HCT116 (cell line): ENCODE results near the gene ATP13A3. TPM values are rescaled to one million over a fixed set of nuclear protein-coding genes. Genes with fewer than 3 reads are reported as not detected.

ENCODE experiments used
- ATAC-seq: fragments of 200-7000 bp; cut with Tn5 transposase; 2 replicates; pipeline ENCODE4 v1.9.1; 2020; ENCODE audit warnings: mild to moderate bottlenecking, moderate library complexity
- BruUV-seq: library from RNA; stranded (reverse); fragments of 400-500 nt; replicated peaks from 2 replicates; lab custom pipeline; 2021; lab: Mats Ljungman, UMichigan
- CTCF ChIA-PET: fragments of 300-600 bp; sonication (Branson Sonifier 250); formaldehyde crosslinking; loops from one replicate; lab custom pipeline; 2021; ENCODE audit warnings: antibody characterized with exemption; lab: Charles Lee
- POLR2A ChIA-PET: fragments of 300-600, 350-600 bp; sonication (Branson Sonifier 250); formaldehyde crosslinking; loops from one replicate; lab custom pipeline; 2021; ENCODE audit warnings: antibody characterized with exemption; lab: Charles Lee
- RAD21 ChIA-PET, 2 experiments: fragments of 300-600 bp; sonication (Branson Sonifier 250); formaldehyde crosslinking; loops; one replicate each; lab custom pipeline; 2023; ENCODE audit warnings: low total read pairs in 2 of 2; ENCODE audit not compliant: uncharacterized antibody in 2 of 2, unreplicated experiment in 2 of 2, low non-redundant PET in 1 of 2; lab: Charles Lee
- DNase-seq: peaks from one replicate; pipeline ENCODE4 v3.0.0-alpha.2; 2010; ENCODE audit warnings: low read depth, low spot score
- H2AFZ ChIP-seq: fragments of 200-600 bp; shearing (Covaris generic), sonication (generic); 2 replicates; pipeline ENCODE4 v1.6.1; 2017; ENCODE audit warnings: low read depth, mixed run types, mixed read lengths, antibody characterized with exemption, low read length; ENCODE audit not compliant: poor library complexity, severe bottlenecking
- H3K27ac ChIP-seq: 2 replicates; pipeline ENCODE4 v1.5.1; 2012; ENCODE audit warnings: low read depth, low read length
- H3K27me3 ChIP-seq: fragments of 200-600 bp; sonication (generic); 2 replicates; pipeline ENCODE4 v1.6.1; 2016; ENCODE audit warnings: mixed run types, low read length, mixed read lengths; ENCODE audit not compliant: insufficient read depth
- H3K36me3 ChIP-seq, 2 experiments: fragments of 200-500 bp in 1 of 2; fragments of 200-600 bp in 1 of 2; sonication (Bioruptor generic) in 1 of 2; sonication (generic) in 1 of 2; 2 replicates each; pipeline versions ENCODE4 v1.5.1 to v1.6.1; 2014 to 2016; ENCODE audit warnings: low read length in 2 of 2, inconsistent platforms in 1 of 2, mixed read lengths in 1 of 2, mixed run types in 1 of 2; ENCODE audit not compliant: insufficient read depth in 2 of 2, control insufficient read depth in 1 of 2
- H3K4me1 ChIP-seq, 2 experiments: fragments of 200-600 bp in 1 of 2; sonication (generic) in 1 of 2; 2 replicates each; pipeline versions ENCODE4 v1.5.1 to v1.6.1; 2012 to 2017; ENCODE audit warnings: low read length in 2 of 2, inconsistent platforms in 1 of 2, mild to moderate bottlenecking in 1 of 2, mixed read lengths in 1 of 2, mixed run types in 1 of 2, moderate library complexity in 1 of 2; ENCODE audit not compliant: insufficient read depth in 2 of 2, control insufficient read depth in 1 of 2
- H3K4me2 ChIP-seq: fragments of 200-600 bp; sonication (generic); 2 replicates; pipeline ENCODE4 v1.6.1; 2017; ENCODE audit warnings: mixed run types, low read length, mixed read lengths
- H3K4me3 ChIP-seq, 2 experiments: fragments of 200-600 bp in 1 of 2; sonication (generic) in 1 of 2; replicated peaks in 1 of 2; 2 replicates each; pipeline ENCODE4 v1.5.1; 2011 to 2016; ENCODE audit warnings: low read length in 2 of 2, control low read depth in 1 of 2, low read depth in 1 of 2, mild to moderate bottlenecking in 1 of 2, mixed read lengths in 1 of 2, mixed run types in 1 of 2
- H3K79me2 ChIP-seq: fragments of 200-600 bp; sonication (generic); 2 replicates; pipeline ENCODE4 v1.6.1; 2017; ENCODE audit warnings: mild to moderate bottlenecking, mixed run types, low read length, moderate library complexity, mixed read lengths; ENCODE audit not compliant: insufficient read depth
- H3K9ac ChIP-seq: fragments of 200-600 bp; sonication (generic); 2 replicates; pipeline ENCODE4 v1.6.1; 2016; ENCODE audit warnings: low read length, mixed read lengths
- H3K9me2 ChIP-seq: fragments of 200-600 bp; sonication (generic), shearing (Covaris generic); 2 replicates; pipeline ENCODE4 v1.6.1; 2017; ENCODE audit warnings: mixed run types, mild to moderate bottlenecking, moderate library complexity; ENCODE audit not compliant: insufficient read depth
- H3K9me3 ChIP-seq, 2 experiments: fragments of 200-500 bp in 1 of 2; fragments of 200-600 bp in 1 of 2; sonication (Bioruptor generic) in 1 of 2; sonication (generic) in 1 of 2; 2 replicates each; pipeline ENCODE4 v1.6.1; 2014 to 2017; ENCODE audit warnings: low read length in 2 of 2, mixed read lengths in 2 of 2, inconsistent platforms in 1 of 2, low read depth in 1 of 2, mild to moderate bottlenecking in 1 of 2, mixed run types in 1 of 2, moderate library complexity in 1 of 2; ENCODE audit not compliant: control insufficient read depth in 1 of 2, insufficient read depth in 1 of 2
- H4K20me1 ChIP-seq: fragments of 200-600 bp; sonication (generic), shearing (Covaris generic); 2 replicates; pipeline ENCODE4 v1.6.1; 2017; ENCODE audit warnings: mixed run types, mild to moderate bottlenecking, moderate library complexity; ENCODE audit not compliant: insufficient read depth
- EZH2 ChIP-seq: fragments of 200-600 bp; sonication (generic); IDR thresholded peaks from 2 replicates; pipeline ENCODE4 v1.6.1; 2017; ENCODE audit warnings: antibody characterized with exemption, mixed run types
- ZNF274 ChIP-seq: fragments of 200-500 bp; sonication (Bioruptor generic); IDR thresholded peaks from 2 replicates; pipeline ENCODE4 v1.6.1; 2014; ENCODE audit warnings: mild to moderate bottlenecking, low read depth, low read length, inconsistent platforms
- intact Hi-C: fragments of 100-400 bp; cut with micrococcal nuclease; formaldehyde crosslinking; loops from 2 replicates; pipeline ENCODE4 v1.10.0; 2022
- total RNA-seq: library from RNA; stranded (reverse); gene quantifications from one replicate; pipeline ENCODE4 v1.2.1, GENCODE V29; 2021; ENCODE audit not compliant: unreplicated experiment

The ATP13A3 gene
- total RNA-seq, 1 experiment from 2014 or later, result 139 TPM

GRCh38 chr3:194470615-194471014, 16.2 kb downstream of the ATP13A3 start:
- no TSS peak for BruUV-seq
- intact Hi-C loops, result no loop called here
- TF ChIP-seq EZH2, result no peak

GRCh38 chr3:194469977-194470376, 16.8 kb downstream of the ATP13A3 start:
- POLR2A ChIA-PET, result no interaction called here
- no peak for DNase-seq
- no peak for TF ChIP-seq ZNF274
- TF ChIP-seq, all 23 proteins: peak for 0
- no peaks in the 10 kb centered on the region for H3K36me3 ChIP-seq
- H3K9ac ChIP-seq, result no peak overlapping the region
- no peak overlapping the region for H3K27ac ChIP-seq
- no peaks in the 10 kb centered on the region for H3K27me3 ChIP-seq
- H2AFZ ChIP-seq, result no peak overlapping the region
- ChIA-PET RAD21 (interaction anchor here in 1 of 2 experiments (0.6 kb wide), 1 partner anchor 140 kb away, joined by 6 read pairs; no protein-coding TSS in a partner anchor), CTCF (interaction anchor here (1.8 kb wide), 1 partner anchor 104 kb away, joined by 4 read pairs; no protein-coding TSS in a partner anchor)
- H3K4me3 ChIP-seq, result no peak overlapping the region
- no peak overlapping the region for H3K4me2 ChIP-seq
- intact Hi-C loops, result no loop called here
- no peak for ATAC-seq
- H3K9me2 ChIP-seq, result no peaks in the 10 kb centered on the region
- H3K4me1 ChIP-seq, result no peaks in the 10 kb centered on the region
- no peaks in the 10 kb centered on the region for H3K9me3 ChIP-seq
- H3K79me2 ChIP-seq, result peaks cover 100% of the 10 kb centered on the region
- no TSS peak for BruUV-seq
- peaks cover 35% of the 10 kb centered on the region; the same call in 1 of the 2 replicates for H4K20me1 ChIP-seq

More at GRCh38 chr3:194470615-194471014, 16.2 kb downstream of the ATP13A3 start:
- DNase-seq, result no peak
- H3K9ac ChIP-seq, result no peak overlapping the region
- no peaks in the 10 kb centered on the region for H3K27me3 ChIP-seq
- ChIA-PET RAD21 (no interaction called here), POLR2A (no interaction called here), CTCF (interaction anchor here (1.2 to 1.8 kb wide), 2 partner anchors 103 to 124 kb away, joined by 4 to 6 read pairs; no protein-coding TSS in a partner anchor)
- no peaks in the 10 kb centered on the region for H3K9me3 ChIP-seq
- no peaks in the 10 kb centered on the region for H3K36me3 ChIP-seq
- peaks cover 100% of the 10 kb centered on the region for H3K79me2 ChIP-seq
- H3K4me3 ChIP-seq, result no peak overlapping the region
- H3K9me2 ChIP-seq, result no peaks in the 10 kb centered on the region
- peaks cover 35% of the 10 kb centered on the region; the same call in 1 of the 2 replicates for H4K20me1 ChIP-seq
- H3K4me2 ChIP-seq, result no peak overlapping the region
- ATAC-seq, result no peak
- no peaks in the 10 kb centered on the region for H3K4me1 ChIP-seq
- no peak overlapping the region for H2AFZ ChIP-seq
- no peak overlapping the region for H3K27ac ChIP-seq
